Astrocyte of the spinal cord (primary cell): ENCODE data around the gene IGFBP6.

Experiments
- DNase-seq: peaks from one replicate; pipeline ENCODE4 v3.0.0; 2011; ENCODE audit warnings: low read depth, low spot score
- H3K4me3 ChIP-seq: 2 replicates; pipeline ENCODE4 v1.5.1; 2011; ENCODE audit warnings: low read depth, mild to moderate bottlenecking, low read length, moderate library complexity
- in situ Hi-C: cut with HindIII; loops from 2 replicates; pipeline ENCODE4 v1.10.0; 2017; ENCODE audit warnings: low sequenced_read_pairs
- TF ChIP-seq, protein P1 (sequence below): IDR thresholded peaks from 2 replicates; pipeline ENCODE4 v1.5.1; 2012; ENCODE audit warnings: low read depth, mild to moderate bottlenecking, low read length, inconsistent platforms

The IGFBP6 gene

DNA sequence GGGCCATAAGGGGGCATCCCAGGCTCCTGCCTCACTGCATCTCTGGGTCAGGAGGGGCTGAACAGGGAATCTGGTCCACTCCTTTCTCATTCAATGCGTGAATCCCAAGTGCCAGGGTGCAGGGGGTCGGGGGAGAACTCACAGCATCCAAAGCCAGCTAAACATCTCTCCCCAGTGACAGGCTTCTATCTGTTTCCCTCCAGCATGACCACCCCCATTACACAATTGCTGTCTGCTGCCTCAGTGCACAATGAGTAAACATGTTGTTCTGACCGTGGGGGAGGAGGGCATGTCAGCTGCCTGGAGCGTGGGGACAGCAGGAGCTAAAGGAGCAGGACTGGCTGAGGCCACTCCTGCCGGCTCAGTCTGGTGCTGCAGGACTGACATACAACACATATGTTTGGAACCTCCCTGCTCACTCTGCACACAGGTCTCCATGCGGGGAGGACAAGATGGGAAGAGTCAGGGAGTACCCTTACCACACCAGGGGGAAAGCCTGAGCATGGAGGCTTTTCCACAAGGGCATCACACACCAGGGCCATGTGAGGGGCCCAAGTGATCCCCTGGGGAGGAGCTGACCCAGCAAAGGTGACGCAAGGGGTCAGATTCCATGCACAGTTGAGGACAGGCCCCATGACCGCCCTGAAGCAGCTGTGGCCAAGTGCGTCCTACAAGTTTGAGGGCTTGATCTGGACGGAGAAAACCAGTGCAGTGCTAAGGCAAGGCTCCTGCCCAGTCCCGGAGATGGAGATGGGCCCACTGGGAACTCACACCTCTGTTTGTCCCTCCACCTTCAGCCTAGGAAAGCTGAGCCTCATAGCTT is 46.2 kb upstream of the IGFBP6 start:
- peak overlapping the region; percentile 51 for H3K4me3 ChIP-seq
- in situ Hi-C loops: no loop called here
- DNase-seq: no peak
- TF ChIP-seq, protein P1, sequence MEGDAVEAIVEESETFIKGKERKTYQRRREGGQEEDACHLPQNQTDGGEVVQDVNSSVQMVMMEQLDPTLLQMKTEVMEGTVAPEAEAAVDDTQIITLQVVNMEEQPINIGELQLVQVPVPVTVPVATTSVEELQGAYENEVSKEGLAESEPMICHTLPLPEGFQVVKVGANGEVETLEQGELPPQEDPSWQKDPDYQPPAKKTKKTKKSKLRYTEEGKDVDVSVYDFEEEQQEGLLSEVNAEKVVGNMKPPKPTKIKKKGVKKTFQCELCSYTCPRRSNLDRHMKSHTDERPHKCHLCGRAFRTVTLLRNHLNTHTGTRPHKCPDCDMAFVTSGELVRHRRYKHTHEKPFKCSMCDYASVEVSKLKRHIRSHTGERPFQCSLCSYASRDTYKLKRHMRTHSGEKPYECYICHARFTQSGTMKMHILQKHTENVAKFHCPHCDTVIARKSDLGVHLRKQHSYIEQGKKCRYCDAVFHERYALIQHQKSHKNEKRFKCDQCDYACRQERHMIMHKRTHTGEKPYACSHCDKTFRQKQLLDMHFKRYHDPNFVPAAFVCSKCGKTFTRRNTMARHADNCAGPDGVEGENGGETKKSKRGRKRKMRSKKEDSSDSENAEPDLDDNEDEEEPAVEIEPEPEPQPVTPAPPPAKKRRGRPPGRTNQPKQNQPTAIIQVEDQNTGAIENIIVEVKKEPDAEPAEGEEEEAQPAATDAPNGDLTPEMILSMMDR: no peak

DNA sequence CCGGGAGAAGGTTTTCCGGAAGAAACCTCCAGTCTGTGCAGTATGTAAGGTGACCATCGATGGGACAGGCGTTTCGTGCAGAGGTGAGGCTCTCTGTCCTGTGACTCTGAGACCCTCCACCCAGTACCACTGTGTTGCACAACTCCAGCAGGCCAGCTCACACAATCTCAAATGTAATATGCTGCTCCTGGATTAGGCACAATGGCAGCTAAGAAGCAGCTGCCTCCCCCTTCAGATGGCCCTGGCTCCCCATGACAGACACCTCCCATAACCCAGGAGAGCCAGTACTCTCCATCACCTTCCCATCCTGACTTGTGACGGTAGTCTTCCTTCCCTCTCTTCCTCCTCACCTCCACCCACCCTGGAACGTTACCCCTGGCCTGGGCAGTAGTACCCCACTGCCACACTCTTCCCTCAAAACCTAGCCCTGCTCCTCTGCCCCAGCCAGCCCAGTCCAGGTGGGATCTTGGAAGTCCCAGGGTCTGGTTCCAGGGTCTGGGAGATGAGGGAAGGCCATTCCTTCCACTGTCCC is 45.5 kb upstream of the IGFBP6 start:
- TF ChIP-seq, protein P1: no peak
- peak overlapping the region; percentile 51 for H3K4me3 ChIP-seq
- in situ Hi-C loops: no loop called here
- no peak for DNase-seq

DNA sequence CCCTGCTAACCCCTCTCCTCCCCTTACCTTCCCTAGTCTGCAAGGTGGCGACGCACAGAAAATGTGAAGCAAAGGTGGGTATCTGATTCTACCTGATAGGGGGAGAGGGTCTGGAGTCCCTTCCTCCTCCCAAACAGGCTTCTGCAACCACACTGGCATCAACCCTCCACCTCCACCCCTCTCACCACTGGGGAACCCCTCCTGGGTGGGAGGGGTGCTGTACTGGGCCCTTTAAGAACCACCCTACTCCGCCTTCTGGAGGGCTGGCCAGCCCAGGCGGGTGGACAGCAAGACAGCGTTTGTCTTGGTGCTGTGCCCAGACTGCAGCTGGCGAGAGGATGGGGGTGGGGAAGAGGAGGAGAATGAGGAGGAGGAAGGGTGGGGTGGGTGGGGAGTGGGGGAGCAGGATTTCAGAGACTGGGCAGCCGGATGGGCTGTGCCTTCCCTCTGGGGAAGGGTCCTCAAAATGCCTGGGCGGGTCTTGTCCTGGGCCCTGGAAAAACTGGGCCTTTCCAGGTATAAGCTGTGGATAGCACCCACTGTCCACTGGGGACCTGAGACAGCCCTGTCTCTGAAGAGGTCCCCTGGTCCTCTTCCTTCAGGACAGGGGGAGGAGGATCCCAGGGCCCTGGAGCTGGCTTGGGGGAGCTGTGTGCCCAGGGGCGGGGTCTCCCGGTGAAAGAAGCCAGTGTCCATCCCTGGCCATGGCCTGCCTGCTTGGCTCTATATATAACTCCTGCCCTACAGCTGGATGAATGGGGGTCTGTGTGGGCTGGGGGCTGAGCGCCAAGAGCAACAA is 44.8 kb upstream of the IGFBP6 start:
- no peak overlapping the region for H3K4me3 ChIP-seq
- peak; percentile 85 for DNase-seq

DNA sequence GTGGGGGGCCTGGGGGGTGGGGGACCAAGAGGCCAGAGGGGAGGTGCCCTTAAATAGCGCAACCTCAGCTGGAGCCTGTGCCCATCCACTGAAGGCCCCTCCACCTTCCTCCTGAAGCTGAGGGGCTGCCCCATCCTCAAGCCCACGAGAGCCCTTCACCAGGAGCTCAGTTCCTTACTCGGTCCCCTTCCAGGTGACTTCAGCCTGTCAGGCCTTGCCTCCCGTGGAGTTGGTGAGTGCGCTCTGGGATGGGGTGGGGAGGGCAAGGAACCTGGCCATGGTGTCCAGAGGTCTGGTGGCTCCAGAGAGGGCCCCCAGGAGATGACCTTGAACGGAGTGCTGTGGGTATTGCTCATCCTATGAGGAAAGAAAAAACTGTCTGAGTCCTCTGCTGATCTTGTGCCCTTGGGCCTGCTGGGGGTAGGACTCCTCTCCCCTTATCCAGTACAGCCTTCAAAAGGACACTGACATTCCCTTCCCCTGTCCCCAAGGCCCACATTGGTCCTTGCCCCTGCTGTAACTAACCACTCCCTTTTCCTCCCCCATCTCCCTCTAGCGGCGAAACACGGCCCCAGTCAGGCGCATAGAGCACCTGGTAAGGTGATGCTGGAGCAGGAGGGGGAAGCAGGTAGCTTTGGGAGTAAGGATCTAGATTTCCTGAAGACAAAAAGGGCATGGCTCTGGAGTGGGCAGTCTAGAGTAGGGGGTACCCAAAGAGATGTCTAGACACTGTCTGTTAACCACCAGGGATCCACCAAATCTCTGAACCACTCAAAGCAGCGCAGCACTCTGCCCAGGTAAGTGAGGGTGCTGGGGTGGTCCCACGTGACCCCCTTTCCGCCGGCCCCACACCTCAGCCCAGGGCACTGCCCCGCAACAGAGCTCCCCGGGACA is 44.0 kb upstream of the IGFBP6 start:
- H3K4me3 ChIP-seq: peak overlapping the region; percentile 42
- in situ Hi-C loops: no loop called here
- TF ChIP-seq, protein P1: peak; percentile 76
- DNase-seq: no peak

More for the DNA sequence above, 44.8 kb upstream of the IGFBP6 start:
- TF ChIP-seq, protein P1: no peak
- in situ Hi-C loops: no loop called here

DNA sequence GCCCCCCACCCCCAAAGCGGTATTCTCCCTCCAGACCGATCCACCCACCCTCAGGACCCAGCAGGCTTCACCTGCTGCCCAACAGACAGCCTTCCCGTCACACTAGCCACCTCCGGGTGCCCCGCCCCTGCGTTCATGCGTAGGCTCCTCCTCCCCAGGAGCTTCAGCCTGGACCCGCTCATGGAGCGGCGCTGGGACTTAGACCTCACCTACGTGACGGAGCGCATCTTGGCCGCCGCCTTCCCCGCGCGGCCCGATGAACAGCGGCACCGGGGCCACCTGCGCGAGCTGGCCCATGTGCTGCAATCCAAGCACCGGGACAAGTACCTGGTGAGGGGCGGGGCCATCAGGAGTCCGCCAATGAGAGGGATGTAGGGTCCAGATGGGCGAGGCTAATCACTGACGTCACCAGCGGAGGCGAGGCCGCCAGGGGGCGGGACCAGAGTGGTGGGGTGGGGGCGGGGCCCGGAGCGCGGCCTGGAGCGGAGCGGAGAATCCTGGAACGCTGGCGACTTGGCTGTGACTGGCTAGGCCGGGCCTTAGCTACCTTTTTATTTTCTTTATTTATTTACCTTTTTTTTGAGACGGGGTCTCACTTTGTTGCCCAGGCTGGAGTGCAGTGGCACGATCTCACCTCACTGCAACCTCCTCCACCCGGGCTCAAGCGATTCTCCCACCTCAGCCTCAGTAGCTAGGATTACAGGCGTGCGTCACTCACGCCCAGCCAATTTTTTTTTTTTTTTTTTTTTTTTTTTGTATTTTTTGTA is 43.2 kb upstream of the IGFBP6 start:
- in situ Hi-C loops: no loop called here
- TF ChIP-seq, protein P1: no peak
- DNase-seq: peak; percentile 89
- H3K4me3 ChIP-seq: peak overlapping the region; percentile 42
